PC-3 (cell line): ENCODE results near the gene KIAA0040. TPM values are rescaled to one million over a fixed set of nuclear protein-coding genes. Genes with fewer than 3 reads are reported as not detected.

ENCODE experiments used
- ATAC-seq: fragments of 200-7000 bp; cut with Tn5 transposase; 2 replicates; pipeline ENCODE4 v1.9.1; 2020; ENCODE audit warnings: mild to moderate bottlenecking, moderate library complexity
- BruUV-seq: library from RNA; stranded (reverse); fragments of 400-500 nt; replicated peaks from 2 replicates; lab custom pipeline; 2021; lab: Mats Ljungman, UMichigan
- CTCF ChIA-PET: fragments of 300-600 bp; sonication (Branson Sonifier 250); formaldehyde crosslinking; loops from one replicate; lab custom pipeline; 2022; ENCODE audit warnings: antibody characterized with exemption; lab: Charles Lee
- POLR2A ChIA-PET: fragments of 300-600 bp; sonication (Branson Sonifier 250); formaldehyde crosslinking; loops from one replicate; lab custom pipeline; 2022; ENCODE audit warnings: antibody characterized with exemption; ENCODE audit not compliant: unreplicated experiment; lab: Charles Lee
- DNase-seq: peaks from one replicate; pipeline ENCODE4 v3.0.0-alpha.2; 2015
- H2AFZ ChIP-seq: fragments of 300-600 bp; sonication (generic); 2 replicates; pipeline ENCODE4 v1.6.0; 2016; ENCODE audit warnings: antibody characterized with exemption, low read length
- H3F3A ChIP-seq: fragments of 300-600 bp; sonication (generic); one replicate; pipeline ENCODE4 v1.6.0; 2017; ENCODE audit warnings: antibody characterized with exemption, low read length, control low read depth, mild to moderate bottlenecking; ENCODE audit not compliant: unreplicated experiment
- H3K27ac ChIP-seq: fragments of 300-600 bp; sonication (generic); 2 replicates; pipeline ENCODE4 v1.5.1; 2016; ENCODE audit warnings: mild to moderate bottlenecking, low read length
- H3K27me3 ChIP-seq: fragments of 300-600 bp; sonication (generic); 2 replicates; pipeline ENCODE4 v1.6.1; 2016; ENCODE audit warnings: low read length, mixed read lengths
- H3K36me3 ChIP-seq: fragments of 300-600 bp; sonication (generic); 2 replicates; pipeline ENCODE4 v1.6.1; 2016; ENCODE audit warnings: low read depth, mixed run types, low read length, mixed read lengths
- H3K4me1 ChIP-seq: fragments of 300-600 bp; sonication (generic); 2 replicates; pipeline ENCODE4 v1.5.1; 2016; ENCODE audit warnings: low read length; ENCODE audit not compliant: insufficient read depth
- H3K4me2 ChIP-seq: fragments of 300-600 bp; sonication (generic); 2 replicates; pipeline ENCODE4 v1.6.0; 2016; ENCODE audit warnings: low read length
- H3K4me3 ChIP-seq: fragments of 300-600 bp; sonication (generic); 2 replicates; pipeline ENCODE4 v1.5.1; 2016; ENCODE audit warnings: mild to moderate bottlenecking, low read length, mixed read lengths
- H3K79me2 ChIP-seq: fragments of 300-600 bp; sonication (generic); 2 replicates; pipeline ENCODE4 v1.6.1; 2017; ENCODE audit warnings: low read length, mixed read lengths
- H3K9ac ChIP-seq: fragments of 300-600 bp; sonication (generic); 2 replicates; pipeline ENCODE4 v1.6.0; 2016; ENCODE audit warnings: mild to moderate bottlenecking, low read length
- H3K9me2 ChIP-seq: fragments of 300-600 bp; sonication (generic); replicated peaks from 2 replicates; pipeline ENCODE4 v1.6.1; 2016; ENCODE audit warnings: mixed run types, low read length, mixed read lengths
- H3K9me3 ChIP-seq: fragments of 300-600 bp; sonication (generic); 2 replicates; pipeline ENCODE4 v1.6.1; 2016; ENCODE audit warnings: low read length, mixed read lengths
- H4K20me1 ChIP-seq: fragments of 300-600 bp; sonication (generic); 2 replicates; pipeline ENCODE4 v1.6.1; 2016; ENCODE audit warnings: low read length, mixed read lengths
- CTCF ChIP-seq: fragments of 300-600 bp; sonication (generic); conservative IDR thresholded peaks from 2 replicates; pipeline ENCODE4 v1.5.1; 2017; ENCODE audit warnings: antibody characterized with exemption, low read depth, mild to moderate bottlenecking, low read length
- EZH2 ChIP-seq: fragments of 300-600 bp; sonication (generic); IDR thresholded peaks from one replicate; pipeline ENCODE4 v1.6.1; 2017; ENCODE audit warnings: antibody characterized with exemption, mild to moderate bottlenecking, low read length; ENCODE audit not compliant: unreplicated experiment
- EZH2phosphoT487 ChIP-seq: fragments of 300-600 bp; sonication (generic); IDR thresholded peaks from 2 replicates; pipeline ENCODE4 v1.6.1; 2018; ENCODE audit warnings: mild to moderate bottlenecking, antibody characterized with exemption, low read length, borderline replicate concordance
- intact Hi-C: fragments of 100-400 bp; cut with micrococcal nuclease; formaldehyde crosslinking; loops from 2 replicates; pipeline ENCODE4 v1.9.0; 2023
- total RNA-seq: library from RNA; depleted of rRNA; stranded (reverse); fragments of >200 nt; gene quantifications from 2 replicates; pipeline ENCODE4 v1.2.3, GENCODE V29; 2014

KIAA0040 gene
- total RNA-seq, 1 experiment from 2014 or later: 17.8 TPM

GRCh38 chr1:175154629-175155472, 37.7 kb downstream of the KIAA0040 start:
- Histone ChIP-seq H3K27ac (no peak overlapping the region), H3K4me1 (peaks cover 29% of the 10 kb centered on the region), H3K36me3 (peaks cover 2% of the 10 kb centered on the region; the same call in 1 of the 2 replicates), H3K9me3 (no peaks in the 10 kb centered on the region), H3K79me2 (no peaks in the 10 kb centered on the region), H3K4me2 (no peak overlapping the region), H3F3A (no peaks in the 10 kb centered on the region), H3K9ac (no peak overlapping the region), H2AFZ (no peak overlapping the region), H3K27me3 (no peaks in the 10 kb centered on the region), H3K4me3 (no peak overlapping the region), H3K9me2 (no peaks in the 10 kb centered on the region), H4K20me1 (no peaks in the 10 kb centered on the region)
- DNase-seq: peak; percentile 82
- no TSS peak for BruUV-seq
- peak; percentile 16; the same call in 1 of the 2 replicates for ATAC-seq
- intact Hi-C loops: loop anchor here (2.0 to 5.0 kb wide), 2 partner anchors 42 to 66 kb away; no protein-coding TSS in a partner anchor
- peak; percentile 78 for TF ChIP-seq CTCF
- no peak for TF ChIP-seq EZH2phosphoT487
- no peak for TF ChIP-seq EZH2
- ChIA-PET CTCF (interaction anchor here (0.7 to 1.8 kb wide), 6 partner anchors 15 to 166 kb away, joined by 3 to 8 read pairs (median 4); no protein-coding TSS in a partner anchor), POLR2A (interaction anchor here (0.6 kb wide), 2 partner anchors 33 to 905 kb away, joined by 3 to 7 read pairs; no protein-coding TSS in a partner anchor)

GRCh38 chr1:175152006-175152652, 40.4 kb downstream of the KIAA0040 start:
- no peak overlapping the region for H3K4me3 ChIP-seq
- H3K27me3 ChIP-seq: no peaks in the 10 kb centered on the region
- peak; percentile 82 for TF ChIP-seq CTCF
- no peak for TF ChIP-seq EZH2phosphoT487
- H3K4me1 ChIP-seq: peaks cover 11% of the 10 kb centered on the region
- H3F3A ChIP-seq: no peaks in the 10 kb centered on the region
- BruUV-seq: no TSS peak
- intact Hi-C loops: loop anchor here (1.0 to 2.0 kb wide), 2 partner anchors 167 to 329 kb away; no protein-coding TSS in a partner anchor
- ATAC-seq (peak; percentile 37), DNase-seq (peak; percentile 56)
- H4K20me1 ChIP-seq: no peaks in the 10 kb centered on the region
- ChIA-PET POLR2A (no interaction called here), CTCF (interaction anchor here (0.5 to 1.4 kb wide), 5 partner anchors 17 to 875 kb away, joined by 3 to 21 read pairs (median 7); no protein-coding TSS in a partner anchor)
- H2AFZ ChIP-seq: peak overlapping the region; percentile 48; the same call in 1 of the 2 replicates
- no peaks in the 10 kb centered on the region for H3K9me2 ChIP-seq
- H3K27ac ChIP-seq: no peak overlapping the region
- no peaks in the 10 kb centered on the region for H3K79me2 ChIP-seq
- H3K9ac ChIP-seq: no peak overlapping the region
- no peaks in the 10 kb centered on the region; the same call in 1 of the 2 replicates for H3K36me3 ChIP-seq
- peak overlapping the region; percentile 56; the same call in 1 of the 2 replicates for H3K4me2 ChIP-seq
- H3K9me3 ChIP-seq: no peaks in the 10 kb centered on the region
